Brain pericyte (primary cell): ENCODE measurements around the gene MAP1A.
A peak's percentile ranks its signal among the peaks of the same experiment; 100 is the strongest.

ENCODE experiments used
- DNase-seq: peaks from one replicate; pipeline ENCODE4 v3.0.0-alpha.2; 2012; ENCODE audit warnings: low read depth, low spot score

MAP1A gene

DNA sequence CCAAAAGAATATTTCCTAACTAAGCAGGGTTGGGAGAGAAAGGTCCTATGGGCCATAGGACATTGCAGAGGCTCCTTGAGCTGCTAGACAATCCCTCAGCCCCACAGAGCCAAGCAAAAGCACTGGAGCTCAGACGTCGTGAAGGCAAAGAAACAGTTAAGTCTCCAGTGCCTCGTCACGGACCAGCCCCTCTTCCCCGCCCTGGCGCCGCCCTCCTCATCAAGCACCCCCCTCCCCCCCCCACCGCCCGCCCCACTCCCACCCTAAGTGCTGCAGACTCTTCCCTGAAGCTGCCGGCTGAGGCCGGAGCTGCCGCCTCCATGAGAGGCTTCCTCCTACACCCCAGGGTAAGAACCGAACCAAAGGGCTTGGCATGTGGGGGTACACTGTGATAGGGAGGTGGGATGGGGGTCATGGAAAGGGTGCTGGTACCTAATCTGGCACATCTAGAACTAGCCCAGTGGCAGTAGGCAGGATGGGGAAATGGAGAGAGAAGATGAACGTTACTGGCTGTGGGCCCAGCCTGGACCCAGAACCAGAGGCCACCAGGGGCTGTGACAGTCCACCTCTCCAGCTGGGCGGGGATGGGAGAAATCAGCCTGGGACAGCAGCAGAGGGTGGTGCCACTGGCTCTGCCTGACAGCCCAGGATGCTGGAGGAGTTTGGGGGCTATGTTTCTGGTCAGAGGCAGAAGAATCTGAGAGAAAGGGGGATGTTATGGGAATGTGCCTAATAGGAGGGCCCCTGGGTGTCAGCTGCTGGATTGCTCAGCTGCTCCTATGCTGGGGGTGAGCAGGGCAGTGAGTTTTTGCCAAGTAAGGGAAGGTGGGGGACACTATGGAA is at the start of gene MAP1A:
Gene MAP1A (plus strand): TSS at position 255 of the 843 bp plus-strand sequence. CDS start 3,866 bp downstream, outside the sequence.
- DNase-seq: no peak

- DNase-seq: no peak
Observed at GRCh38 chr15:43469867-43470266, 47.5 kb upstream of the MAP1A start.

- no peak for DNase-seq
Observed at GRCh38 chr15:43471975-43472374, 45.4 kb upstream of the MAP1A start.

- no peak for DNase-seq
Observed at GRCh38 chr15:43473885-43474284, 43.5 kb upstream of the MAP1A start.

DNA sequence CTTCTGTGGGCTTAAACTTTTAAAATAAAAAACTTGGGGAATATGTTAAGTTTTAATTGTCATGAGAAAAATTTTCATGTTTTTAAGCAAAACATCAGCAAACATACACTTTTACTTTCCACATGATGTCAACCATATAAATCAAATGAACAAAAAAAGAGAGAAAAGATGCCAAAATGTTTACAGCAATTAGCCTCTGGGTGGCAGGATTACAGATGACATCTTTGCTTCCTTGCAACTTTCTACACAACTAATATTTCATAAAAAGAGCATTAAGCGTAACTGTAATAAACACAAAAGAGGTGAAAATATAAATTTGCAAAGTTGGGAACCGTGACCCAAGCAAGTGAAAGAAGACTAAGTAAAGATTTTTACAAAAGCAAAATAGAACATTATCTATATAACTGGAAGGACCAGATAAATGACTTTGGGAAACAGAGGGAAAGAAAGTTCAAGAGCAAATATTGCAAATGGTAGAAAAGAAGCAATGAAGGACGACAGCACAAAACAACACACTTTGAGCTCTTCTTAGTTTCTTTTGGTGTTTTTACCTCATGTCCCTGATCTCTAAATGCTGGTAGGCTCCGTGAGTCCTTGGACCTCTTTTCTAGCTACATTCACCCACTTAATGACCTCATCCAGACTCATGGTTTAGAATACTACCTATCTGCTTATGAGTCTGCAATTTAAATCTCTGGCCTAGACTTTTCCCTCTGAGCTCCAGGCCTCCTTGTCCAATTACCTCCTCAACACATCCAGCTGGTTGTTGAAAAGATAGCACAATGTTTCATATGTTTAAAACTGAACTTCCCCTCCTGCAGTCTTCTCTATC is 33.9 kb upstream of the MAP1A start:
- DNase-seq: no peak

DNA sequence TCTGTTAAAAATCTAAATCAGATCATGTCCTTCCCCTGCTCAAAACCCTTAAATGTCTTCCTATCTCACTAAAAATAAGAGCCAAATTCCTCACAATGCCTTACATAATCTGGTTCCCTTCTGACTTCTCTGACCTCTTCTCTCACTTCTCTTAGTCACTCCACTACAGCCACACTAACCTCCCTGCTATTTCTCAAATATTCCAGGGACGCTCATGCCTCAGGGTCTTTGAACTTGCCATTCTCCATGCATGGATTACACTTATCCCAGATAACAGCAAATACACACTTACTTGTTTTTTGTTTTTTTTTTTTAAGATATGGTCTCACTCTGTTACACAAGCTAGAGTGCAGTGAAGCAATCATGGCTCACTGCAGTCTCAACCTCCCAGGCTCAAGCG is 33.0 kb upstream of the MAP1A start:
- DNase-seq: no peak

DNA sequence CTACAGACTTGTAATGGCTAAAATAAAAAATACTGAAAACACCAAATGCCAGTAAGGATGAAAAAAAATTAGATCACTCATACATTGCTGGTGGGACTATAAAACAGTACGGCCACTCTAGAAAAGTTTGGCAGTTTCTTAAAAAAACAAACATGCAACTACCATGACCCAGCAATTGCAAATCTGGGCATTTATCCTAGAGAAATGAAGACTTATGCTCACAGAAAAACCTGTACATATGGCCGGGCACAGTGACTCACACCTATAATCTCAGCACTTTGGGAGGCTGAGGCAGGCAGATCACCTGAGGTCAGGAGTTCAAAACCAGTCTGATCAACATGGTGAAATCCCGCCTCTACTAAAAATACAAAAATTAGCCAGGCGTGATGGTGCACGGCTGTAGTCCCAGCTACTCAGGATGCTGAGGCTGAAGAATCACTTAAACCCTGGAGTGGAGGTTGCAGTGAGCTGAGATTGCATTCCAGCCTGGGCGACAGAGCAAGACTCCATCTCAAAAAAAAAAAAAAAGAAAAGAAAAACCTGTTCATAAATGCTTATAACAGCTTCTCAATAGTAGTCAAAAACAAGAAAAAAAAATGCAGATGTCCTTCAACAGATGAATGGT is 30.0 kb upstream of the MAP1A start:
- no peak for DNase-seq

DNA sequence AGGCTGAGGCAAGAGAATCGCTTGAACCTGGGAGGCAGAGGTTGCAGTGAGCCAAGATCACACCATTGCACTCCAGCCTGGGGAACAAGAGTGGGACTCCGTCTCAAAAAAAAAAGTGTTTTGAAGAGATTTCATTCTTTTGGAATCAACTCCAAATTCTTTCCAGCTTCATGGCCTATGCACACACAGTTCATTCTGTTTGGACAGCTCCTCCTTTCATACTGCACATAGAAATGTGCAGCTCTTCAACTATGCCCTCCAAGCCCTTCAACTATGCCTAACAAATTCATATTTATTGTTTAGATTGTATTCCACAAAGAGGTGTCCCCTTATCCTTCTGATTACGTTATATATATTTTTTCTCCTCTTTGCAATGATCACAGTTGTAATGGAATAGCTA is 28.6 kb upstream of the MAP1A start:
- no peak for DNase-seq

- DNase-seq: no peak
Observed at GRCh38 chr15:43489191-43489590, 28.2 kb upstream of the MAP1A start.

DNA sequence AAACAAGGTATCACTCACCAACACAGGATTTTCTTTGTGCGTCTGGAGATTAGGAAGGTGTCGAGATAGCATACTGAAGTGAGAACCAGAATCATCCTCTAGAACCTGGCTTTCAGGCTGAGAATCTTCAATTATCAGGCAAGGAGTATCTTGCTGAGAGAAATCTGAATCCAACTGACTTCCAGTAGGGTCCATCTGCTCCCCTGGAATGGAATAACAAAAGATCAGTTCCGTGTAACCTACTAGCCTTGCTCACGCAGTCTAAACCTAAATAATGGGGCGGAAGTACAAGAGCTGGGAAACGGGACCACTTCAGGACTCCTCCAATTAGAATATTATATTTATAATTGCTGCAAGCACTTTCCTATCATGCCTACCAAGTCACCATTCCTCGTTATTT is 25.1 kb upstream of the MAP1A start:
- DNase-seq: no peak

- peak; percentile 65 for DNase-seq
Observed at GRCh38 chr15:43492673-43493601, 24.5 kb upstream of the MAP1A start, which contains the start of gene TP53BP1. Gene TP53BP1 (minus strand): TSS chr15:43493156. CDS start chr15:43493043, 113 bp downstream.

GRCh38 chr15:43493703-43494472 is 23.5 kb upstream of the MAP1A start:
- DNase-seq: no peak

DNA sequence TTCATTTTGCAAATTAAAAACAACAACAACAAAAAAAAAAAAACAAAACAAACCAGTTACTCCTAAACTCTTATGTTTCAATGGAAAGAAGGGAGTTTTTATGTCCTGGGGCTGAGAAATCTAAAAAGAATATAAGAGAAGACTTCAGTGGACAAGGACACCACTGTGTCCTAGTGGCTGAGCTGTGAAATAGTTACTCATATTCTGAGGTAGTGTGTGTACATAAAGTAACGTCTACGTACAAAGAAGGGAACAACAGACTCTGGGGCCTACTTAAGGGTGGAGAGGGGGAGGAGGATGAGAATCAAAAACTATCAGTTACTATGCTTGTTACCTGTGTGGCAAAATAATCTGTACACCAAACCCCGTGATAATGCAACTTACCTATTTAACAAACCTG is 18.4 kb upstream of the MAP1A start:
- no peak for DNase-seq

GRCh38 chr15:43499635-43500034 is 17.8 kb upstream of the MAP1A start:
- DNase-seq: no peak

DNA sequence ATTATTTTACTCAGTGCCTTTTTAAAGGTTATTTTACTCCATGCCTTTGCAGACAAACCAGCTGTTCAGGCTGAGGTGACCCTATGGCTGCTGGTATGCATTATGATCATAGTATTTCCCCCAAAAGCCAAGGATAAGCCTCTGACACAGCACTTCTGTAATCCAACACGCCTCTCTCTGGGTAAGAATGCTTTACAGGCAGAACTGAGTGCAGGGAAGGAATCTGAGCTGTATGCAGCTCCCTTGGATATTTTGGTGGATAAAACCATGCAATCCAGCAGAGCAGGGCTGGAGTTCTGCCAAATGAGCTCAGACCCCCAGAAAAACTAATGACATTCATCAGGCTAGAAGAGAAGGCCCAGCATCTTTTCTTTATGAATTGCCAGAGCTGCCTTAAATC is 11.7 kb upstream of the MAP1A start:
- no peak for DNase-seq

DNA sequence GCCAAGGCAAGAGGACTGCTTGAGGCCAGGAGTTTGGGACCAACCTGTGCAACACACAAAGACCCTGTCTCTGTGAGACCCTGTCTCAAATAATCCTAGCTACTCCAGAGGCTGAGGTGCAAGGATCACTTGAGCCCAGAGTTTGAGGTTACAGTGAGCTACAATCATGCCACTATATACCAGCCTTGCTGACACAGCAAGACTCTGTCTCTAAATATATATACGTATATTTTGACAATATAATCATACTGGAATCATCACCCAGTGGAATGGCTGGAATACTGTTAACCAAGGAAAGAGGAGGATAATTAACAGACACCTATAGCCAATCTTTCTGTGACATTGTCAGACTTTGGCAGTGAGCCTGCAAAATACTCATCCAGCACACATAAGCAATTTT is 9.0 kb upstream of the MAP1A start:
- no peak for DNase-seq

GRCh38 chr15:43508991-43509659 is 8.3 kb upstream of the MAP1A start:
- DNase-seq: no peak

- DNase-seq: no peak
Observed at GRCh38 chr15:43509660-43510199, 7.7 kb upstream of the MAP1A start.

- DNase-seq: peak; percentile 95
Observed at GRCh38 chr15:43510200-43511011, 7.0 kb upstream of the MAP1A start.
